Psoas muscle (tissue), 8 donors: Measurements from ENCODE around the gene JAKMIP1. TPM values are rescaled to one million over a fixed set of nuclear protein-coding genes. Genes with fewer than 3 reads are reported as not detected.

Source experiments
- ATAC-seq, 4 donors: fragments of 200-7000 bp; cut with Tn5 transposase; one replicate each; pipeline ENCODE4 v1.9.1; 2020; ENCODE audit warnings: moderate library complexity in 3 of 4, mild to moderate bottlenecking in 2 of 4
- DNase-seq, 2 donors: peaks; one replicate each; pipeline ENCODE4 v3.0.0-alpha.2; 2020
- H3K27ac ChIP-seq: fragments of 200-600 bp; one replicate; pipeline ENCODE4 v1.8.0; 2022
- H3K27me3 ChIP-seq, 3 donors: fragments of 200-600 bp in 1 of 3; one replicate each; pipeline versions ENCODE4 v1.6.1 to v1.8.0; 2013 to 2022; ENCODE audit warnings: low read length in 2 of 3, mild to moderate bottlenecking in 2 of 3, moderate library complexity in 1 of 3; ENCODE audit not compliant: insufficient read depth in 3 of 3
- H3K36me3 ChIP-seq, 2 donors: fragments of 200-600 bp in 1 of 2; one replicate each; pipeline versions ENCODE4 v1.6.1 to v1.8.0; 2013 to 2022; ENCODE audit warnings: low read depth in 1 of 2, mild to moderate bottlenecking in 1 of 2, moderate library complexity in 1 of 2; ENCODE audit not compliant: insufficient read depth in 1 of 2
- H3K4me1 ChIP-seq: fragments of 200-600 bp; one replicate; pipeline ENCODE4 v1.8.0; 2022
- H3K4me3 ChIP-seq: fragments of 200-600 bp; one replicate; pipeline ENCODE4 v1.8.0; 2022; ENCODE audit warnings: mild to moderate bottlenecking
- H3K9me3 ChIP-seq: fragments of 200-600 bp; one replicate; pipeline ENCODE4 v1.8.0; 2022
- WGBS, 3 donors: extraction: QIAGEN DNeasy Blood & Tissue Kit; methylation state at CpG; one replicate each; pipeline versions ENCODE4 v1.1.6 to v1.1.7; 2013; 5-methylcytosine and 5-hydroxymethylcytosine counted together
- intact Hi-C, 2 donors: fragments of 100-400 bp; cut with DNase I; formaldehyde crosslinking; loops; one replicate each; pipeline versions ENCODE4 v1.11.0 to v1.14.2; 2022
- polyA plus RNA-seq, 3 donors: library from polyadenylated mRNA; stranded (reverse); fragments of 200-250 nt; gene quantifications; one replicate each; pipeline ENCODE4 v1.2.3, GENCODE V29; 2013
- total RNA-seq, 4 donors: library from RNA; stranded (reverse); fragmentation: NEBNext Ultra II Directional in 2 of 4; extraction: Animal tissue kit (Norgen Biotek cat#: 25700) in 2 of 4; gene quantifications; one replicate each; pipeline versions ENCODE4 v1.2.1 to v1.2.4, GENCODE V29; 2021 to 2023
- TF ChIP-seq, protein P1 (sequence below): fragments of 200-600 bp; IDR thresholded peaks from one replicate; pipeline ENCODE4 v1.8.0; 2022; ENCODE audit warnings: antibody characterized with exemption
- donor health status: healthy with polysubstance abuse.
- donor health status: DM: no; HTN: no; CAD: no; lungs with moderate emphysema.
- donor health status: Bipolar disorder and iron deficiency.
- donor health status: healthy.
- donor health status: DM: yes; HTN: yes; CAD: no.
- donor health status: DM: no; HTN: no; CAD: no.
- donor health status: DM: no; HTN: no; CAD: no.
- donor health status: DM: yes; HTN: yes; CAD: no.

The JAKMIP1 gene
- total and polyA plus RNA-seq, 7 donors = 0.04 TPM; not detected in 6

DNA sequence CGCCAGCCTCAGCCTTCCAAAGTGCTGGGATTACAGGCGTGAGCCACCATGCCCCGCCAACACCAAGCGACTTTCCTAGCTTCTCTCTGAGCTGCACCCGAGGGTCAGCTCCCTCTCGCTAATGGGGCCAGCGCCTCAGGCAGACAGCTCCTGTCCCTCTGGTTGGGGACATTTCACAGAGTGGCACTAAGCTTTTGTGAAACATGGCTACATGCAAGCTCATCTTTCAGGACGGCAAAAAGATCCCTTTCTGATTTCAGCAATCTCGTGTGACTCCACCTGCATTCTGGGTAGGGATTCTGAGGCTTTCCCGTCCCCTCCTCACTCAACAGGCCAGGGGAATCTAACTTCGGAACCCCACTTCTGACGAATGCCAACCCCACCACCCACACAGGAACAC is 151.1 kb downstream of the JAKMIP1 start:
- TF ChIP-seq, protein P1, sequence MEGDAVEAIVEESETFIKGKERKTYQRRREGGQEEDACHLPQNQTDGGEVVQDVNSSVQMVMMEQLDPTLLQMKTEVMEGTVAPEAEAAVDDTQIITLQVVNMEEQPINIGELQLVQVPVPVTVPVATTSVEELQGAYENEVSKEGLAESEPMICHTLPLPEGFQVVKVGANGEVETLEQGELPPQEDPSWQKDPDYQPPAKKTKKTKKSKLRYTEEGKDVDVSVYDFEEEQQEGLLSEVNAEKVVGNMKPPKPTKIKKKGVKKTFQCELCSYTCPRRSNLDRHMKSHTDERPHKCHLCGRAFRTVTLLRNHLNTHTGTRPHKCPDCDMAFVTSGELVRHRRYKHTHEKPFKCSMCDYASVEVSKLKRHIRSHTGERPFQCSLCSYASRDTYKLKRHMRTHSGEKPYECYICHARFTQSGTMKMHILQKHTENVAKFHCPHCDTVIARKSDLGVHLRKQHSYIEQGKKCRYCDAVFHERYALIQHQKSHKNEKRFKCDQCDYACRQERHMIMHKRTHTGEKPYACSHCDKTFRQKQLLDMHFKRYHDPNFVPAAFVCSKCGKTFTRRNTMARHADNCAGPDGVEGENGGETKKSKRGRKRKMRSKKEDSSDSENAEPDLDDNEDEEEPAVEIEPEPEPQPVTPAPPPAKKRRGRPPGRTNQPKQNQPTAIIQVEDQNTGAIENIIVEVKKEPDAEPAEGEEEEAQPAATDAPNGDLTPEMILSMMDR = no peak
- H3K27me3 ChIP-seq = peaks cover 0 to 11% (median 5%) of the 10 kb centered on the region in 3 donors
- intact Hi-C loops = no loop called here

DNA sequence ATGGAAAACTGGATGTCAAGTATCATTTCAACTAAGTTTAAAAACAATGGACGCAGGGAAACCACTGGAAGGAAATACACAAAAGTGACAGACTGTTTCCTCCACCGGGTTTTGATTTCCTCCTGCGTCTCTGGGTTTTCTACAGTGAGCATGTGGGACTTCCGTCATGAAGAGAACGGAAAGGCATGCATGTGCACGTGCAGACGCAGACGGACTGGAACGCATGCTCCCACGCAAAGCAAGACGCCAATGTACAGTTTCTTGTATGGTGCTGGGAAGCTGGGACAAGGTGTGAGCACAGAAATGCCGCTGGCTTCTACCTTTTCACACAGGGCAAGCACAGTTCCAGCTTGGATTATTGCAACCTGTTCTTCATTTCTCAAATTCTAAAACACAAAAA is 151.8 kb downstream of the JAKMIP1 start:
- Histone ChIP-seq H3K4me1 (no peaks in the 10 kb centered on the region), H3K36me3 (no peaks in the 10 kb centered on the region), H3K9me3 (no peaks in the 10 kb centered on the region), H3K4me3 (no peak overlapping the region), H3K27me3 (peaks cover 0 to 11% (median 5%) of the 10 kb centered on the region in 3 donors), H3K27ac (no peak overlapping the region)
- DNase-seq (no peak), ATAC-seq (no peak)
- intact Hi-C loops = no loop called here
- TF ChIP-seq, protein P1 = no peak
- 64 to 74% (median 66%) methylated on average over 12 of the region's 12 CpGs for WGBS, 3 donors

More for the DNA sequence above, 151.1 kb downstream of the JAKMIP1 start:
- ATAC-seq = no peak
- 85 to 89% (median 88%) methylated on average over 12 of the region's 12 CpGs for WGBS, 3 donors
- Histone ChIP-seq H3K36me3 (no peaks in the 10 kb centered on the region), H3K4me1 (no peaks in the 10 kb centered on the region), H3K27ac (no peak overlapping the region), H3K9me3 (no peaks in the 10 kb centered on the region), H3K4me3 (no peak overlapping the region)
- DNase-seq = no peak

DNA sequence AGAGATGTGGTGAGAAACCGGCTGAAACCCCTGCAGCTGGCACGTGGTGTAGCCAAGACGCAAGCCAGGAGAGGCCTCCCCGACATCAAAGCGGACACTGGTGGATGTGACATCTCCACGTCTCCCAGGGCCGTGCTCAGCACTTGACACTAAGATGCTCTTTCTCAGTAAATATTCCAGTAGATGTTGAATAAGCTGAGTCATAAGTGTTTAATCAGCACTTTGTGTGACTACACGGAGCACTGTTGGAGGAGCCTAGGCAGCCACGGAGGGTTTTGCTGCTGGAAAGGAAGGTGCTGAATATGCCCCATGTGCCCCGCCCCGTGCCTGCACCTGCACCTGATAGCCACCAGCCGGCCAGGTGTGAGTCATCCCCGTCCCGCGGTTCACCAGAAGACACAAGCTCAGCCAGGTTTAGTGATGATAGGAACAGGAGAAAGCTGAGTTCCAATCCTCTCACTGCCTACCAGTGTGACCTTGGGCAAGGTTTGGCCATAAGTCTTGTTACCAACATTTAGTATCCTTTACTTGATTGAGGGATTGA is 153.1 kb downstream of the JAKMIP1 start:
- H3K27ac ChIP-seq = no peak overlapping the region
- DNase-seq = no peak
- peaks cover 0 to 14% (median 5%) of the 10 kb centered on the region in 3 donors for H3K27me3 ChIP-seq
- no peak overlapping the region for H3K4me3 ChIP-seq
- 75 to 77% (median 76%) methylated on average over 15 of the region's 15 CpGs for WGBS, 3 donors
- no peaks in the 10 kb centered on the region for H3K36me3 ChIP-seq
- no peaks in the 10 kb centered on the region for H3K9me3 ChIP-seq
- no peak for ATAC-seq
- TF ChIP-seq, protein P1 = no peak
- no peaks in the 10 kb centered on the region for H3K4me1 ChIP-seq
- intact Hi-C loops = no loop called here

DNA sequence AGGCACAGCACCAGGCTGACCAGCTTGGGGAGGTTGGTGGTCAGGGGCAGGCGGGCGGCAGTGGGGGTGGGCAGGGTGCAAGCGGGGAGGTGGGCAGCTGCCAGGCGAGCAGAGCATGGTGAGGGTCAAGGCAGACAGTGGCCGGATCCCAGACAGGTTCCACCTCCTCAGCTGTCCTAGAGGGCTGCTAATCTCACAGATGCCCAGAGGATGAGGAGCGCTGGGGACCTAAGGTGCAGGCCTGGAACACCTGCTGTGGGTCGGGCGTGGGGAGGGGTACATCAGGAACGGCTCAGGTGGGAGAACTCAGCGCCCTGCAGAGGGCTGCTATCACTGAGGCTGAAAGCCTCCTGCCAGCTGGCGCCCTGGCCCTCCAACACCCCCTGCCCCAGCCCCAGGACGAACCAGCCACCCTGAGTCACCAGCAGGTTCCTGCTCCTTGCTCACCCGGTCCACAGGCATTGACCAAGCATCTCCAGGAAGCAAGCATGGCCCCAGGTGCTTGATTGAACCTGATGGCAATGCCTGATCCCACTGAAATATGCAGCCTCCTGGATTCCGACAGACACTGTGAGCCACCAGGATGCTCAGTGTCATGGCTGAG is 153.7 kb downstream of the JAKMIP1 start:
- no peak for ATAC-seq
- no peak overlapping the region for H3K27ac ChIP-seq
- H3K4me1 ChIP-seq = no peaks in the 10 kb centered on the region
- TF ChIP-seq, protein P1 = no peak
- H3K27me3 ChIP-seq = peaks cover 0 to 13% (median 5%) of the 10 kb centered on the region in 3 donors
- H3K36me3 ChIP-seq = no peaks in the 10 kb centered on the region
- DNase-seq = no peak
- H3K4me3 ChIP-seq = no peak overlapping the region
- intact Hi-C loops = no loop called here
- 77 to 82% (median 78%) methylated on average over 13 to 14 of the region's 14 CpGs for WGBS, 3 donors
- no peaks in the 10 kb centered on the region for H3K9me3 ChIP-seq

GRCh38 chr4:6044805-6045204 is 155.5 kb downstream of the JAKMIP1 start:
- no peak for ATAC-seq
- no peaks in the 10 kb centered on the region for H3K9me3 ChIP-seq
- H3K4me1 ChIP-seq = no peaks in the 10 kb centered on the region
- peaks cover 0 to 3% (median 3%) of the 10 kb centered on the region in 3 donors for H3K27me3 ChIP-seq
- H3K4me3 ChIP-seq = no peak overlapping the region
- intact Hi-C loops = no loop called here
- no peaks in the 10 kb centered on the region for H3K36me3 ChIP-seq
- H3K27ac ChIP-seq = no peak overlapping the region
- no peak for DNase-seq
- WGBS, 3 donors = 27 to 32% (median 28%) methylated on average over 9 of the region's 9 CpGs
- TF ChIP-seq, protein P1 = no peak
